Posterior vena cava (tissue), 2 donors: ENCODE results near the gene ZNF740. TPM values are rescaled to one million over a fixed set of nuclear protein-coding genes. Genes with fewer than 3 reads are reported as not detected.
"Not testable (repeated sequence)": the region's sequence is repeated elsewhere in the genome, so short reads cannot be mapped to it uniquely, and the experiment has no call there.

Experiments used
- DNase-seq: peaks from one replicate; pipeline ENCODE4 v3.0.0-alpha.2; 2020; ENCODE audit warnings: low spot score
- intact Hi-C, 2 donors: fragments of 100-400 bp; cut with DNase I; formaldehyde crosslinking; loops; one replicate each; pipeline versions ENCODE4 v1.14.1 to v1.14.2; 2022 to 2023
- total RNA-seq, 2 donors: library from RNA; stranded (reverse); fragmentation: NEBNext Ultra II Directional; extraction: Animal tissue kit (Norgen Biotek cat#: 25700); gene quantifications; one replicate each; pipeline ENCODE4 v1.2.1, GENCODE V29; 2021
- donor health status: DM: yes; HTN: yes; CAD: no.
- donor health status: DM: yes; HTN: yes; CAD: no.

The ZNF740 gene
- total RNA-seq, 2 donors from 2014 or later: 23.7 to 27.4 TPM

DNA sequence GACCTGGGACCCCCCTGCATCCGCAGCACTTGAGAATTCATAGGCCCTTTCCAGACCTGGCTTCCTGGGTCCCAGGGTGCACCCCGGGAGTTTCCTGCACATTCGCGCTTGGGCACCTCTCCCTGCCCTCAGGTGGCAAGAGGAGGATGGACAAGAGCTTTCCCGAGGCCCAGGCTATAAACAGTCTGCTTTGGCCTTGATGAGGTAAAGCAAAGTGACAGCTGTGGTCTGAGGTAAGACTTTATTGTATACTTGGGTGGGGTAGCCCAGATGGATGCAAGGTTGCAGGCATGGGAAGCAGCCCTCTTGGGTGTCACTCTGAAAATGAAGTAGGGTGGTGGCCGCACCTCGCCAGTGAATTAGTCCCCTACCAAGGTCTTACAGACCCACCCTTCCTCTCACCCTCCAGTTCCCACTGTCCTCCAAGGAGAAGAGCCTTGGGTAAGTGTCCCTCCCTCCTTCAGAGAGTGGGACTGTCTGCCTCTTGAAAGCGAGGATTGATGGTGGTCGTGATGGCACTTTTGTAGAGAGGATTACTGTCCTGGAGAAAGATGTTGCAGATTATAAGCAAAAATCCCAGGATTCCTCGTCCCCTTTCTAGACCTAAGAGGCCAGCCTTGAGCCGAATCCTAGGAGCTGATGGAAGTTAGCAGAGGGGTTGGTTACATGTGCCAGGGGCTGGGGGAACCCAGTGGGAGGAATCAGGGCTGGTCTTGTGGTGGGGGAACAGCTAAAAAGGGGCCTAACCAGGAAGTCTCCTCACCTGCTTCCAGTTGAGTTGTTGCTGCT is 10.8 kb downstream of the ZNF740 start:
- intact Hi-C loops: loop anchor here in 1 of 2 donors (2.0 kb wide), 1 partner anchor 18 kb away; no protein-coding TSS in a partner anchor
- no peak for DNase-seq

DNA sequence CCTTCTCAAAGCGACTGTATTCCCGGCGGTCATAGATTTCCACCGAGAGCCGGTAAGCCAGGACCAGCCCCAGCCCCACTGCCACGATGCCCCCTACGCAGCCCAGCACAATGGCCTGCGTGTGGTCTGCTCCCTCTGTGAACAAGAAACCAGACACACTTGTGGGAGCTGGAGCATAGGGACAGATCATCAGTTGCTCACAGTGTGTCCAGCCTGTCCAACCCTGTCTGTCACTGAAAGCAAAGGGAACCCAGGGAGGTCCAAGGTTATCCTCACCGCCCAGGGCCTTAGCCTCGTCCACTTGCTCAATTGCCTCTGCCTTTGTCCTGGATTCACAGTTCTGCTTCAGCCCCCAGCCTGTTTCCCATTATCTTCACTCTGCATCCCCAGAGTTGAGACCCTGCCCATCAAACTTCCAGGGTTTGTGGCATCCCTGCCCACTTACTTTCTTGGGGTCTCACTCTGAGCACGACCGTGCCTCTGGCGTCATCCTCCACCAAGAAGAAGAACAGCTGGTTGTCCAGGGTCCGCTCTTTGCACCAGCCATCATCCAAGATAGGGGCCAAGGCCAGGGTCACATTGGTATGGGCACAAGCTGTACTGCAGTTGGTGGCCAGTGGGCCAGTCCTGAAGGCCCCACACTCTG is 11.5 kb downstream of the ZNF740 start:
- no peak for DNase-seq
- intact Hi-C loops: loop anchor here in 1 of 2 donors (2.0 kb wide), 1 partner anchor 17 kb away; no protein-coding TSS in a partner anchor

DNA sequence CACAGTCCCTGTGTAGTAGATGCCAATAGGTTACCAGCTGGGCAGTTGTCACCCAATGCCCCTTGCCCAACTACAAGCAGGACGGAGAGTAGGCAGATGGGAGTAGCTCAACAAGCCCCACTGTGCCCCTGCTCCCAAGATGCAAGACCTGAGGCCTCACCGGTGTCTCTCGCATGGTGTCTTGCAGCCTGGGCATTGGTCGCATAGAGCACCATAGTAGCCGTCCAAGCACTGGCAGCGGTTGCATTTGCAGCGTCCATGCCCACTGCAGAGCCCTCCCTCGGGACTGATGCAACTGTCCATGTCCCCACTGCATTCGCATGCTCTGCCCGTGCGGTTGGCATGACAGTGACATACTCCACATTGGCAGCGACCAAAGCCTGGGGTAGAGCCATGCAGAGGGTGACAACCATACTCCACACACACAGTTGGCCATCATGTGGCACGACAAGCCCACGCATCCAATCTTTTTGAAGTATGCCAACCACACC is 12.1 kb downstream of the ZNF740 start:
- no peak for DNase-seq
- intact Hi-C loops: no loop called here

DNA sequence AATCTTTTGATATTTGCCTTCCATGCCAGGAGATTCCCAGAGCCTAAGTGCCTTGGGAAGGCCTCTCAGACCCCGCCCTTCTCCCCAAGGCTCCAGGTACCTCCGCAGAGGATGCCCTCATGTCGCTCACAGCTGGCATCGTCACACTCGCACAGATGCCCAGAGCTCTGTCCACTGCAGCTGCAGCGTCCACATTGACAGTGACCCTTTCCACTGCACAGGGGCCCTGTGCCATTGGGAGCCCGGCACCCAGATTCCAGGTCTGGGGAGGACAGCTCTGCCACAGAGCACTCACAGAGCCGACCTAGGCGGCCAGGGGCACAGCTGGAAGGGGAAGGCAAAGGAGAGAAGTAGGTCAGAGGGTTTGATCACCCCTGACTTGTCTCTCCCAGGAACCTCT is 12.5 kb downstream of the ZNF740 start:
- intact Hi-C loops: no loop called here

DNA sequence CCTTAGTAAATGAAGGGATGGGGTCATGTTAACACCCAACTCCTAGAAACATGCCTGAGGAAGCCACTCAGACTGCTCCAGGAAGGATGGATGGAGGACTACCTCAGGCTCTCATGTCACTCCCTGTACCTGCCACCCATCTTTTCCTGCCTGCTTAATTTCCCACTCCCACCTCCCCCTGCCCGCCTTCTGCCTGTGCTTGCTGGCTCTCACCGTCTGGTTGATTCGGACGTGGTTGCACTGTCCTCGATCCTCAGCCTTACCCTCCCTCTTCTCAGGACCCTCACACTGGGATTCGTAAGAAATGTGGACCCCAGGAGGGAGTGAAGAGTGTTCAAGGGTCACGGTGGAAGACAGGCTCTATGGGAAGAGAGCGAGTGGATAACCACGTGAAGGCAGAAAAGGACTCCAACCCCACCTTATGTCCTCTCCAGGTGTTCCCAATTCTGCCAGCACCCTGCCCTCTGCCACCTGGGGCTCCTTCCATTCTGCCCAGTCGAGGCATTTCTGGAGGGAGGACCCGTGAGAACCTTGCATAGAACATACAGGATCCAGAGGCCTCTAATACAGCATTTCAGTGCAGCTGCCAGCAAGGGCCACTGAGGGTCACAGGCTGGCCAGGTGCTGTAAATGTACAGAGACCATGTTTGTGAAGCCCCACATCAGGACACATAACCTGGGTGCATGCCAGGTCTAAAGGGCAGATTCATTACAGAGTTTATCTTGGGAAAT is 13.6 kb downstream of the ZNF740 start:
- DNase-seq: no peak
- intact Hi-C loops: no loop called here

More for the DNA sequence above, 12.5 kb downstream of the ZNF740 start:
- DNase-seq: no peak

DNA sequence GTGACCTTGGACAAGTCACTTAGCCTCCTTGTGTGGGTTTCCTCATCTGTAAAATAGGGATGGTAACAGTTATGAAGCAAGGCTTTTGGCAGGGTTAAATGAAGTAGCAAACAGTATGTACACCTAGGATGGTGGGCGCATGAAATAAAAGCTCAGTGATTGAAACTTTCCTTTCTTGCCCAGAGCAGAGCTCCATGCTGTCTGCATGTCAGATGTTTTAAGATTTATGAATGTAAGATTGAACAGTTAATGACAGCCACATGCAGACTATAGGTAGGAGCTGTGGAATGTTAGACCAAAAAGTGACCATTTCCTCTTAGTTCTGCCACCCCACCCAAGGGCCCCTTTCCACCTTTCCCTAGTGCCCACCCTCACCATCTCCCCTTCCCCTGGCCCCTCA is 14.5 kb downstream of the ZNF740 start:
- intact Hi-C loops: loop anchor here (5.0 kb wide), 2 partner anchors 33 to 128 kb away; no protein-coding TSS in a partner anchor
- no peak for DNase-seq

DNA sequence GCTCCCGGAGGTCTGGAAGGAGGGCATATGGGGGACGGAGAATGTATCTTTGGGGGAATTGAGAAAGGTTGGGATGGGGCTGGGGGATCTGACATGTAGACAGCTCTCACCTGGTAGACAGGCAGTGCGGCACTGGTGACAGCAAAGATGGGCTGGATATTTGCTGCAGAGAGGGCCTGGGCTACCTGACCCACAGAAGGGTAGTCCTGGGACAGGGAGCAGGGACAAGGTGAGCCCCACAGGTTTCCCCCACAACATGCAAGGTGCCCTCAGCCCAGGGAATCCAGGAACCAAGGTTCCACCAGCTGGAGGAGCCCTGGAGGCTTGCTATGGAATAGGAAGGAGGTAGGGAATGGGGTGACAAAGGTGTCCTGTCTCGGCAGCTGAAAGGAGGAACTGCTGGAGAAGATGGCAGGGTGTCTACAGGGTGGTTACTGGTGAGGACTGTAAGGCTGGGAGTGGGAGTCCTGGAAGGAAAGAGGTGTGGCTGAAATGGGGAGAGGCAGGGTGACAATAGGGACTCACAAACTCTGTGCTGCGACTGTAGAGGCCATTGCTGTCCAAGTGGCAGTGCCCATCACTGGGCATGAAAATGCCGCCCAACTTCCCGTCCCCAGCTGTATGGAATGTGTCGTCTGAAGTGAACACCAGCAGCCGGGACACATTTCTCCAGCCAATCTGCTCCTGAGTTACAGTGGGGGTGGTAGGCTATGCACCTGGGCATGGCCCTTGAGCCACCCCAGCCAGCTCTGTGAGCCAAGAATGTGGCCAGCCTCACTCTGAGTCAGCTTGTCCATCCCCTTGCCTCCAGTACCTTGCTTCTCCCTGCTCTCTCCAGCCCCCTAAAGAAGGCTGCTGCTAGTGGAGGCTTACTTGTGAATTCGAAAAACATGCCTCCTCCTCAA is 15.2 kb downstream of the ZNF740 start:
- intact Hi-C loops: loop anchor here (5.0 kb wide), 2 partner anchors 33 to 128 kb away; no protein-coding TSS in a partner anchor

DNA sequence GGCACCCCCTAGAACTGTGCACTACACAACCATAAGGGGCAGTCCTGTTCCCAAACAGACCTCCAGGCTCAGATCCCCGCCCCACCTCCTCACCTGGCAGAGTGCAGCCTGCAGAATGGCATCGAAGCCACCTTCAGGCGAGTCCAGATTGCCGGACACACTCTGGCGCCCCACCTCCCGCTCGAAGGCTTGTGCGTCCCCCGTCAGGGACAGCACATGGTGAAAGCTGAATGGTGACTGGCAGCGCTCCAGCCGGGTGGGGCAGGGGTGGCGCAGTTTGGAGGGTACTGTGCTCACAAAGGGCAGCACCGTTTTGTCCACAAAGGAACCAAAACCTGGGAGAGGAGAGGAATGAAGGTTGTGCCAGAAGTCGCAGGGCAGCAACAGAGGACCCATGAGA is 16.0 kb downstream of the ZNF740 start:
- no peak for DNase-seq

More for the DNA sequence above, 15.2 kb downstream of the ZNF740 start:
- no peak for DNase-seq

DNA sequence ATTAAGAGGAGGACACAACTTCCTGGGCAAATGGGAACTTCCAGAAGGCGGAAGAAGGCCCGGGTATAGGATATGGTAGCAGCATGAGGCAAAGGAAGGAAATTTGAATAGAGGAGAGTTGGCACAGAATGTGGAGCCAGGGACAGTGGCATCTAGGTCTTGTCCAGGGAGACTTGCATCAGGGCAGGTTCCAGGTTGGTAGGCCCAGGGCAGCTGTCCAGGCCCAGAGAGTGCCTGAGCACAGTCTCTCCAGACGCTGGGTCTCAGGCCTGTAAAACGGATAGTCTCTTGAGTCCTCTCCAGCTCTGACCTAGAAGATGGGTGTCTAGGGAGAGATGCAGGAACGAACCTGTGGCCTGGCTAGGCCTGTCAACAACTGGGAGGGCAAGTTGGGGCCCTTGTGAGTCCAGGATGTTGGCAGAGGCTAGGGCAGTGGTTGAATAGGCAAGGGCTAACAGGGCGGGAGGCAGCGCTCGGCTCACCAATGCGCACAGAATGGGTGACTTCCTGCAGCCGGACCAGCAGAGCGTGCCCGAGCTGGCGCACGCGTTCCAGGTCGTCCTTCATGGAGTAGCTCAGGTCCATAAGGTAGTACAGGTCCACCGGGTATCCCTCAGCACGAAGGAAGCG is 16.6 kb downstream of the ZNF740 start:
- no peak for DNase-seq
- intact Hi-C loops: loop anchor here (5.0 kb wide), 2 partner anchors 35 to 130 kb away; no protein-coding TSS in a partner anchor

More for the DNA sequence above, 16.0 kb downstream of the ZNF740 start:
- intact Hi-C loops: loop anchor here (5.0 kb wide), 2 partner anchors 34 to 129 kb away; no protein-coding TSS in a partner anchor

DNA sequence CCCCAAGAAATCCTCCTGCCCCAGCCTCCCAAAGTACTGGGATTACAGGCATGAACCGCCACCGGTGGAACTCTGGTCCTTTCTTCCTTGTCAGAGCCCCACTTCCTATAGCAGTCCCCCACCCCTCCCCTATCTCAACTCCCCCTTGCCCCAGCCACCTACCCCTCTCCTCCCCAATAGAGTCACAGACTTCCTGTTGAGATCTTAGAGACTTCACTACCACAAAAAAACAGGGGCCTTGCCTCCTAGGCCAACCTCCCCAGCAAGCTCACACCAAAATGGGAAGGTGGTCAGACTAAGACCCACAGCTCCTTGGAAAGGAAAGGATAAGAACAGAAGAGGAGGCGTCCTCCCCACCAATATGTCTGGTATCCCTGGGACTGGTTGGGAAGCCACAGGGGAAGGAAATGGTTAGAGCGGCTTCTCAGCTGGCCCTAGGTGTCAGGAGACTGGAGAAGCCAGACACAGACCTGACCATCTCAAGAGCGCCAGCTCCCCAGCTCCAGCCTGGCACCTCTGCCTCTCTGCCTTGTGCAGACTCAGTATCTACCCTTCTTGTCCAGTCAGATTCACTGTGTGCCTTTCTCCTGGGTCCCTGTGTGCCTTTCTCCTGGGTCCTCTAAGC is 18.1 kb downstream of the ZNF740 start:
- DNase-seq: no peak
- intact Hi-C loops: loop anchor here (5.0 kb wide), 2 partner anchors 36 to 131 kb away; no protein-coding TSS in a partner anchor

DNA sequence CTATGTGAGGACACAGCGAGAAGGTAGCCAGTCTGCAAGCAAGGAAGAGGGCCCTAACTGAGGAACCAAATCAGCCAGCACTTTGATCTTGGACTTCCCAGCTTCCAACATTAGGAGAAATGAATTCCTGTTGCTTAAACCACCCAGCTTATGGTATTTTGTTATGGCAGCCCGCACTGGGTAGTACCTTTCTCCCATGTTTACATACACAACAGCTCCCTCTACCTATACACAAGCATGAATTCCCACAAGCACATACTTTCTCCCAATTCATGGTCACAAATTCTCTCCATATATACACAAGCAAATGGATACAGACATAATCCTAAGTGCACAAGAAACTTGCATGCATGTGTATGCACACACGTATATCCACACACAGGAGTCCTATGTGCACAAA is 19.2 kb downstream of the ZNF740 start:
- intact Hi-C loops: loop anchor here (5.0 kb wide), 2 partner anchors 37 to 132 kb away; no protein-coding TSS in a partner anchor
- DNase-seq: no peak

DNA sequence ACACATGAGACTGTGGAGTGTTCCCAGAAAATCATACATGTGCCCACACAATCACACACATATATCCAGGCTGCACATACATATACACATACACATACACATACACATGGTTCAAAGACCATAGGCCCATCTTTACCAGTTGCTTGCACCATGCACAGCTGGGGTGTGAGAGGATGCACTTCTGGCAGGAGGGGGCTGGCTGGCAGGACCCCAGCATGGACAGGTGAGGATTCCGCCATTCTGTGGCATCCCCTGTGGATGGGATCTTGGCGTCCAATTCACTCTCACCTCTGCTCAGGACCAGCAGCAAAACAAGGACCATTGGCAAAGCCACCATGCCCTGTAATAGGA is 19.6 kb downstream of the ZNF740 start:
- intact Hi-C loops: no loop called here
- no peak for DNase-seq

DNA sequence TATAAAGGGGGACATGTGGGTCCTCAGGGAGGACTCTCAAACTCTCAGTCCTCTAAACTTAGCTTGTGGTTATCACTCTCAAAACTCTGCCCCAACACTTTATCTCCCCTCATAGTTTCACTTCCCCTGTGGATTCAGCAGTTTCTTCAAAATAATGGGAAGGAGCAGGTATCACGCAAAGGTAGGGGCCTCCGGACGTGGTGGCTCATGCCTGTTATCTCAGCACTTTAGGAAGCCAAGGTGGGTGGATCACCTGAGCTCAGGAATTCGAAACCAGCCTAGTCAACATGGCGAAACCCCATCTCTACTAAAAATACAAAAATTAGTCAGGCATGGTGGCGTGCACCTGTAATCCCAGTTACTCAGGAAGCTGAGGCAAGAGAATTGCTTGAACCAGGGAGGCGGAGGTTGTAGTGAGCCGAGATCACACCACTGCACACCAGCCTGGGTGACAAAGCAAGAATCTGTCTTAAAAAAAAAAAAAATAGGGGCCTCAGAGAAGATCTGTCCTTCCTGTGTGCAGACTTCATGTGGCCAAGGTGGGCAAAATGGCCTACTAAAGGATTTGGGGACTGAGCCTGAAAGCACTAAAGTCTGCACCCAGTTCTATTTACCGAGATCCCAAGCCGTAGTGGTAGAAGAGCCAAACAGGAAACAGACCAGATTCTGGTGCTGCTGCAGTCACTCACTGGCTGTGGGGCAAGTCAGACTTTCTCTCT is 20.1 kb downstream of the ZNF740 start:
- intact Hi-C loops: no loop called here
- DNase-seq: no peak

DNA sequence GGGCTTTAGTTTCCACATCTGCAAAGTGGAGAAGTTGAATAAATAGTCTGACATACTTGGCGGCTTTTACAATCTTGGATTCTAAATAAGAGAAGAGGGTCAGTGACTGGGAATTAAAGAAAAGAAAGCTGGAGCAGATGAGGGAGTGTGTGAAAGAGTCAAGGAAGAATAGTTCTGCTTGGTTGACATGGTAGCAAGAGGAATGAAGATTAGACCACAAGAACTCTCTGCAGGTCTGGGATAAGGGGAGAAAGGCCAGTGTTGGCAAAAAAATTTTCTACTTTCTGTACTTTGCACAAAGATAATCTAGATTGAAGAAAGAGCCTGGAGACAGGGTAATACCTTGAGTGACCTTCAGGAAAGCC is 20.6 kb downstream of the ZNF740 start:
- DNase-seq: no peak
- intact Hi-C loops: no loop called here

DNA sequence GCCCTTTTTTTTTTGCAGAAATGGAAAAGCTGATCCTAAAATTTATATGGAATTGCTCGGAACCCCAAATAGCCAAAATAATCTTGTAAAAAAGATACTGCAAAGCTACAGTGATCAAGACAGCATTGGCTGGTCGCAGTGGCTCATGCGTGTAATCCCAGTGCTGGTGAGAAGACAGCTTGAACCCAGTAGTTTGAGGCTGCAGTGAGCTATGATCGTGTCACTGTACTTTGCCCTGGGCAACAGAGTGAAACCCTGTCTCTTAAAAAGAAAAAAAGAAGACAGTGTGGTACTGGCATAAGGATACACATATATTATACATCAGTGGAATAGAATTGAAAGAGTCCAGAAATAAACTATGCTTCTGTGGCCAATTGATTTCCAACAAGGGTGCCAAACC is 21.1 kb downstream of the ZNF740 start:
- DNase-seq: no peak
- intact Hi-C loops: no loop called here

DNA sequence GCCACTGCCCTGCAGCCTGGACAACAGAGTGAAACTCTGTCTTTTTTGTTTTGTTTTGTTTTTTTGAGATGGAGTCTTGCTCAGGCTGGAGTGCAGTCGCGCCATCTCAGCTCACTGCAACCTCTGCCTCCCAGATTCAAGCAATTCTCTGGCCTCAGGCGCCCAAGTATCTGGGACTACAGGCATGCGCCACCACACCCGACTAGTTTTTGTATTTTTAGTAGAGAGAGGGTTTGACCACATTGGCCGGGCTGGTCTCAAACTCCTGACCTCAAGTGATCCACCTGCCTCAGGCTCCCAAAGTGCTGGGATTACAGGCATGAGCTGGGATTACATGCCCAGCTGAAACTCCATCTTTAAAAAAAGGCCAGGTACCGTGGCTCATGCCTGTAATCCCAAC is 21.8 kb downstream of the ZNF740 start:
- intact Hi-C loops: not testable (repeated sequence)

DNA sequence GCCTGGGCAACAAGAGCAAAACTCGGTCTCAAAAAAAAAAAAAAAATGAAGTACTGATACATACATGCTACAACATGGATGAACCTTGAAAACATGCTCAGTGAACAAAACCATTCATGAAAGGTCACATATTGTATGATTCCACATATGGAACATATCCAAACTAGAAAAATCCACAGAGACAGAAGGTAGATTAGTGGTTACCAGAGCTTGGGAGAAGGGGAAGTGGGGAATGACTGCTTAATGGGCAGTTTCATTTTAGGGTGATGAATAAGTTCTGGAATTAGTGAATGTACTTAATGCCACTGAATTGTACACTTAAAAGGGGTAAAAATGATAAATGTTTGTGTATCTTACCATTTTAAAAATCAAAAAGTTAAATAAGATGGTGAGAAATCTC is 23.8 kb downstream of the ZNF740 start:
- DNase-seq: no peak
- intact Hi-C loops: no loop called here

More for the DNA sequence above, 21.8 kb downstream of the ZNF740 start:
- not testable (repeated sequence) for DNase-seq
